ENCODE measurements around the gene DNAH1. TPM values are rescaled to one million over a fixed set of nuclear protein-coding genes. Genes with fewer than 3 reads are reported as not detected.

Gene DNAH1
- total and polyA plus RNA-seq, 3 donors from 2014 or later: 40.0 to 50.4 (median 49.1) TPM

DNA sequence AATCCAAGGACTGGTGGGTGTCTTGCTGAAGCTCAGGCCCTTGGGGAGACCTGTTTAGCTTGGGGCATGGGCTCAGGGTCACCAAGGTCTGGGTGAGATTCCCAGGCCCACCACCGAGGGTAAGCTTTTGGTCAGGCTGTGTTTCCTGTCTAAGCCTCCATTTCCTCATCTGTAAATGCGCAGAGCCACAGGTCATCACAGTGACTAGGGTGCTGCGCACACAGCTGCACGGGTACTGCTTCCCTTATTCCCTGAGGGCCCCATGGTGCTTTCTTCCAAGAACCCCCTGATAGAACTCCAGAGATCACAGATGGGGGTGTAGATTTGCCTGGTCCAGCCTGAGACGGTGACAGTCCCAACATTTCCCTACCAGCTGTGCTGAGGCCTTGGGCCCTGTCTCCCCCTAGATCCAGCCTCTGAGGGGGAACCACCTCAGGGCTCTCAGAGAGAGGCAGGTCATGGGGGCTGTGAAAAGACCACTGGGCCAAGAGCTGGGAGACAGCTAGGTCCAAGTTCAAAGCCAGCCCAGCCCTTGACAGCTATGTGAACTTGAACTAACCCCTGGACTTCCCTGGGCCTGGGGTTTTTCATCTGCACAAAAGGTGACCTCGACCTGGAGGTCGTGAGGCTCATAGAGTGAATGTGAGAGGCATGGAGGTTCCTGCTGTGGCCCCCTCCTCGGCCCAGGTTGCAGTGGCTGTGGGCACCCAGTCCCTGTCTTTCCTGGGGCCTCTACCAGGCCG lies 68.1 kb downstream of the DNAH1 start:
- Histone ChIP-seq H3K36me3 (ENCODE audit: low read depth, missing control alignments) (no peaks in the 10 kb centered on the region), H3K4me1 (peaks cover 11% of the 10 kb centered on the region), H3K27me3 (no peaks in the 10 kb centered on the region), H3K9me3 (no peaks in the 10 kb centered on the region), H3K27ac (no peak overlapping the region), H3K4me3 (no peak overlapping the region)
- intact Hi-C loops (cut with DNase I; ENCODE audit: low total_unique reads): no loop called here
- WGBS, 2 donors: 91 to 92% methylated on average over 9 of the region's 9 CpGs
- DNase-seq: no peak
- TF ChIP-seq POLR2A (IDR thresholded peaks at IDR 0.05): no peak
- TF ChIP-seq, protein P1, sequence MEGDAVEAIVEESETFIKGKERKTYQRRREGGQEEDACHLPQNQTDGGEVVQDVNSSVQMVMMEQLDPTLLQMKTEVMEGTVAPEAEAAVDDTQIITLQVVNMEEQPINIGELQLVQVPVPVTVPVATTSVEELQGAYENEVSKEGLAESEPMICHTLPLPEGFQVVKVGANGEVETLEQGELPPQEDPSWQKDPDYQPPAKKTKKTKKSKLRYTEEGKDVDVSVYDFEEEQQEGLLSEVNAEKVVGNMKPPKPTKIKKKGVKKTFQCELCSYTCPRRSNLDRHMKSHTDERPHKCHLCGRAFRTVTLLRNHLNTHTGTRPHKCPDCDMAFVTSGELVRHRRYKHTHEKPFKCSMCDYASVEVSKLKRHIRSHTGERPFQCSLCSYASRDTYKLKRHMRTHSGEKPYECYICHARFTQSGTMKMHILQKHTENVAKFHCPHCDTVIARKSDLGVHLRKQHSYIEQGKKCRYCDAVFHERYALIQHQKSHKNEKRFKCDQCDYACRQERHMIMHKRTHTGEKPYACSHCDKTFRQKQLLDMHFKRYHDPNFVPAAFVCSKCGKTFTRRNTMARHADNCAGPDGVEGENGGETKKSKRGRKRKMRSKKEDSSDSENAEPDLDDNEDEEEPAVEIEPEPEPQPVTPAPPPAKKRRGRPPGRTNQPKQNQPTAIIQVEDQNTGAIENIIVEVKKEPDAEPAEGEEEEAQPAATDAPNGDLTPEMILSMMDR (IDR thresholded peaks at IDR 0.05): no peak

GRCh38 chr3:52385157-52385556 lies 69.0 kb downstream of the DNAH1 start:
- TF ChIP-seq, protein P1 (IDR thresholded peaks at IDR 0.05): peak in 1 of 3 experiments; percentile 25
- no peak for TF ChIP-seq POLR2A (IDR thresholded peaks at IDR 0.05)
- H3K4me1 ChIP-seq: peaks cover 3% of the 10 kb centered on the region
- DNase-seq: no peak
- no peaks in the 10 kb centered on the region for H3K27me3 ChIP-seq
- no peaks in the 10 kb centered on the region for H3K9me3 ChIP-seq
- no peaks in the 10 kb centered on the region for H3K36me3 ChIP-seq (ENCODE audit: low read depth, missing control alignments)
- H3K4me3 ChIP-seq: no peak overlapping the region
- 81 to 85% methylated on average over 4 to 10 of the region's 10 CpGs for WGBS, 2 donors
- H3K27ac ChIP-seq: no peak overlapping the region
- intact Hi-C loops (cut with DNase I; ENCODE audit: low total_unique reads): no loop called here

DNA sequence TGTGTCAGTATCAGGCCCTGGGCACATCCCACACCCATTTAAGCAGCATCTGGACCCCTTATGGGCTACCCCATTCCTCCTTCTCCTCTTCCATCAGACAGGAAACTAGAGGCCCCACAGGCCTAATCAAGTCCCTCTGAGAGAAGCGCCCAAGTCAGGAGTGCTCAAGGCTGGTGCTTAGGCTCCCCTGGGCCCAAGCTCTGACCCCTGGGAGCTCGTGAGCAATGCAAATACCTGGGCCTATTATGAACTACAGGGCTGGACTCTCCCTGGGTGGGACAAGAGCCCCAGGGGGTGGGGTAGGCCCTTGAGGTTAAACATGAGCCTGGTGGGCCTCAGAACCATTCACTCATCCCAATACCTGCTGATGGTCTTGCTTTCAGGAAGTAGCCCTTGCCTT lies 71.4 kb downstream of the DNAH1 start:
- Histone ChIP-seq H3K9me3 (no peaks in the 10 kb centered on the region), H3K4me1 (no peaks in the 10 kb centered on the region), H3K27me3 (no peaks in the 10 kb centered on the region), H3K36me3 (ENCODE audit: low read depth, missing control alignments) (no peaks in the 10 kb centered on the region), H3K4me3 (no peak overlapping the region), H3K27ac (no peak overlapping the region)
- DNase-seq: no peak
- WGBS, 2 donors: 100% methylated on average over 2 of the region's 2 CpGs
- intact Hi-C loops (cut with DNase I; ENCODE audit: low total_unique reads): no loop called here
- TF ChIP-seq POLR2A (IDR thresholded peaks at IDR 0.05): no peak

GRCh38 chr3:52388348-52388821 lies 72.3 kb downstream of the DNAH1 start:
- Histone ChIP-seq H3K27ac (no peak overlapping the region), H3K4me3 (no peak overlapping the region), H3K27me3 (no peaks in the 10 kb centered on the region), H3K9me3 (no peaks in the 10 kb centered on the region), H3K36me3 (ENCODE audit: low read depth, missing control alignments) (no peaks in the 10 kb centered on the region), H3K4me1 (no peaks in the 10 kb centered on the region)
- 86 to 93% methylated on average over 18 of the region's 18 CpGs for WGBS, 2 donors
- intact Hi-C loops (cut with DNase I; ENCODE audit: low total_unique reads): no loop called here
- TF ChIP-seq, protein P1 (IDR thresholded peaks at IDR 0.05): no peak
- TF ChIP-seq POLR2A (IDR thresholded peaks at IDR 0.05): no peak
- DNase-seq: no peak

DNA sequence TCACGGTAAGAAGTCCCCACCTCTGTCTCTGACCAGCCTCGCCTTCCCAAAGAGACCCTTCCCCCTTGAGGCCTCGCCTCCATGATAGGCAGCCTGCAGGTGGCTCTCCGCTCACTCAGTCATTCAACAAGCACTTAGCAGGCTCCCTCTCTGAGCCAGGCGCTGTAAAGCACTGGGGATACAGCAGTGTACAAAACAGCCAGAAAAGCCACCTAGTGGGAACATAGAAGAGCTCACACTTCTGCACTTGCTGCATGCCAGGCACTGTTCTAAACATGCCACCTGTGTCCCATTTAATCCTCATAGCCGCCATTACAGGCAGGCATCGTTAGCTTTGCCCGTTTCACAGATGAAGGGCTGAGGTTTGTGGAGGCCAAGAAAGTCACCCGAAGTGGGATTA lies 72.8 kb downstream of the DNAH1 start:
- TF ChIP-seq POLR2A (IDR thresholded peaks at IDR 0.05): no peak
- TF ChIP-seq, protein P1 (IDR thresholded peaks at IDR 0.05): no peak
- H3K4me1 ChIP-seq: no peaks in the 10 kb centered on the region
- H3K9me3 ChIP-seq: no peaks in the 10 kb centered on the region
- H3K27me3 ChIP-seq: no peaks in the 10 kb centered on the region
- no peaks in the 10 kb centered on the region for H3K36me3 ChIP-seq (ENCODE audit: low read depth, missing control alignments)
- no peak for DNase-seq
- no peak overlapping the region for H3K27ac ChIP-seq
- intact Hi-C loops (cut with DNase I; ENCODE audit: low total_unique reads): no loop called here
- WGBS, 2 donors: 96 to 98% methylated on average over 8 to 9 of the region's 9 CpGs
- no peak overlapping the region for H3K4me3 ChIP-seq

Measured in testis (tissue), 3 donors.